HCEC 1CT (cell line): ENCODE measurements around the gene FOXN3.
A peak's percentile ranks its signal among the peaks of the same experiment; 100 is the strongest.

Experiments
- DNase-seq: peaks from one replicate; pipeline ENCODE4 v3.0.0-alpha.2; 2017

Gene FOXN3

GRCh38 chr14:89430391-89431236 is 13.6 kb upstream of the FOXN3 start:
- peak; percentile 51 for DNase-seq

GRCh38 chr14:89429199-89430181 is 12.5 kb upstream of the FOXN3 start:
- DNase-seq = peak; percentile 30

- DNase-seq = no peak
Measured at GRCh38 chr14:89428546-89429198, 11.6 kb upstream of the FOXN3 start.

GRCh38 chr14:89428173-89428523 is 11.1 kb upstream of the FOXN3 start:
- no peak for DNase-seq

GRCh38 chr14:89427426-89428172 is 10.6 kb upstream of the FOXN3 start:
- DNase-seq = no peak

- DNase-seq = peak; percentile 98
Measured at GRCh38 chr14:89425931-89426330, 8.9 kb upstream of the FOXN3 start.

- no peak for DNase-seq
Measured at GRCh38 chr14:89424241-89424640, 7.2 kb upstream of the FOXN3 start.

GRCh38 chr14:89422952-89423345 is 5.9 kb upstream of the FOXN3 start:
- DNase-seq = no peak

GRCh38 chr14:89422181-89422951 is 5.3 kb upstream of the FOXN3 start:
- no peak for DNase-seq

GRCh38 chr14:89420502-89420901 is 3.5 kb upstream of the FOXN3 start:
- DNase-seq = no peak

- no peak for DNase-seq
Measured at GRCh38 chr14:89419973-89420482, 3.0 kb upstream of the FOXN3 start.

GRCh38 chr14:89418976-89419375 is 1.9 kb upstream of the FOXN3 start:
- no peak for DNase-seq

- no peak for DNase-seq
Measured at GRCh38 chr14:89418452-89418851, 1.4 kb upstream of the FOXN3 start.

- peak; percentile 65 for DNase-seq
Measured at GRCh38 chr14:89417465-89418225, 612 bp upstream of the FOXN3 start.

GRCh38 chr14:89416002-89416995 is 734 bp downstream of the FOXN3 start:
- DNase-seq = peak; percentile 97

- no peak for DNase-seq
Measured at GRCh38 chr14:89415159-89415558, 1.9 kb downstream of the FOXN3 start.

- DNase-seq = no peak
Measured at GRCh38 chr14:89411976-89412375, 5.1 kb downstream of the FOXN3 start.

GRCh38 chr14:89409961-89410360 is 7.1 kb downstream of the FOXN3 start:
- no peak for DNase-seq
